Measurements from ENCODE around the gene SLC25A21.

DNA sequence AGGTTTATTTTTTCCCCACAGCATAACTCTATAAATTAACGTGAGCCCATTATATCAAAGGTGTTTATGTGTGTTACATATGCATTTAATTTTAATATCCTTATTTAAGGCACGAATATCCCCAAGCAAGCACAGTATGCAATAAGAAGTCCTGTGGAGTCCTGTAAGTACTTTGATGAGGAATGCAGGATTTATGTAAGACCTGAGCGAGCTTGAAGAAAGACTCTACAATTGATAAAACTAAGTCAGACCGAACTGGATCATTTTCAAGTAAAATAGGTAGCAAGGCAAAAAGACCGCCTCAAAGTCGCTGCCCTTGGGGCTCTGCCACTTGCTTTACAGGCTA, 755 bp downstream of the SLC25A21 start:
- TF ChIP-seq, protein P1, sequence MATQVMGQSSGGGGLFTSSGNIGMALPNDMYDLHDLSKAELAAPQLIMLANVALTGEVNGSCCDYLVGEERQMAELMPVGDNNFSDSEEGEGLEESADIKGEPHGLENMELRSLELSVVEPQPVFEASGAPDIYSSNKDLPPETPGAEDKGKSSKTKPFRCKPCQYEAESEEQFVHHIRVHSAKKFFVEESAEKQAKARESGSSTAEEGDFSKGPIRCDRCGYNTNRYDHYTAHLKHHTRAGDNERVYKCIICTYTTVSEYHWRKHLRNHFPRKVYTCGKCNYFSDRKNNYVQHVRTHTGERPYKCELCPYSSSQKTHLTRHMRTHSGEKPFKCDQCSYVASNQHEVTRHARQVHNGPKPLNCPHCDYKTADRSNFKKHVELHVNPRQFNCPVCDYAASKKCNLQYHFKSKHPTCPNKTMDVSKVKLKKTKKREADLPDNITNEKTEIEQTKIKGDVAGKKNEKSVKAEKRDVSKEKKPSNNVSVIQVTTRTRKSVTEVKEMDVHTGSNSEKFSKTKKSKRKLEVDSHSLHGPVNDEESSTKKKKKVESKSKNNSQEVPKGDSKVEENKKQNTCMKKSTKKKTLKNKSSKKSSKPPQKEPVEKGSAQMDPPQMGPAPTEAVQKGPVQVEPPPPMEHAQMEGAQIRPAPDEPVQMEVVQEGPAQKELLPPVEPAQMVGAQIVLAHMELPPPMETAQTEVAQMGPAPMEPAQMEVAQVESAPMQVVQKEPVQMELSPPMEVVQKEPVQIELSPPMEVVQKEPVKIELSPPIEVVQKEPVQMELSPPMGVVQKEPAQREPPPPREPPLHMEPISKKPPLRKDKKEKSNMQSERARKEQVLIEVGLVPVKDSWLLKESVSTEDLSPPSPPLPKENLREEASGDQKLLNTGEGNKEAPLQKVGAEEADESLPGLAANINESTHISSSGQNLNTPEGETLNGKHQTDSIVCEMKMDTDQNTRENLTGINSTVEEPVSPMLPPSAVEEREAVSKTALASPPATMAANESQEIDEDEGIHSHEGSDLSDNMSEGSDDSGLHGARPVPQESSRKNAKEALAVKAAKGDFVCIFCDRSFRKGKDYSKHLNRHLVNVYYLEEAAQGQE (IDR thresholded peaks at IDR 0.05; ENCODE audit: insufficient read depth in 1 of 2, low read depth in 2 of 2, low read length in 1 of 2): no peak
- TF ChIP-seq, protein P2, sequence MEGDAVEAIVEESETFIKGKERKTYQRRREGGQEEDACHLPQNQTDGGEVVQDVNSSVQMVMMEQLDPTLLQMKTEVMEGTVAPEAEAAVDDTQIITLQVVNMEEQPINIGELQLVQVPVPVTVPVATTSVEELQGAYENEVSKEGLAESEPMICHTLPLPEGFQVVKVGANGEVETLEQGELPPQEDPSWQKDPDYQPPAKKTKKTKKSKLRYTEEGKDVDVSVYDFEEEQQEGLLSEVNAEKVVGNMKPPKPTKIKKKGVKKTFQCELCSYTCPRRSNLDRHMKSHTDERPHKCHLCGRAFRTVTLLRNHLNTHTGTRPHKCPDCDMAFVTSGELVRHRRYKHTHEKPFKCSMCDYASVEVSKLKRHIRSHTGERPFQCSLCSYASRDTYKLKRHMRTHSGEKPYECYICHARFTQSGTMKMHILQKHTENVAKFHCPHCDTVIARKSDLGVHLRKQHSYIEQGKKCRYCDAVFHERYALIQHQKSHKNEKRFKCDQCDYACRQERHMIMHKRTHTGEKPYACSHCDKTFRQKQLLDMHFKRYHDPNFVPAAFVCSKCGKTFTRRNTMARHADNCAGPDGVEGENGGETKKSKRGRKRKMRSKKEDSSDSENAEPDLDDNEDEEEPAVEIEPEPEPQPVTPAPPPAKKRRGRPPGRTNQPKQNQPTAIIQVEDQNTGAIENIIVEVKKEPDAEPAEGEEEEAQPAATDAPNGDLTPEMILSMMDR (IDR thresholded peaks at IDR 0.05): no peak
- TF ChIP-seq POLR2AphosphoS5 (IDR thresholded peaks at IDR 0.05; ENCODE audit: low read depth, low read length): no peak
